Stimulated activated CD8-positive, alpha-beta memory T cell treated with anti-CD3 and anti-CD28 coated beads, Interleukin-7, amount 100 ng/mL, for 1 hour (primary cell): ENCODE results near the gene C11orf24.
A peak's percentile ranks its signal among the peaks of the same experiment; 100 is the strongest.
"Not testable (repeated sequence)": the region's sequence is repeated elsewhere in the genome, so short reads cannot be mapped to it uniquely, and the experiment has no call there.

ENCODE experiments used
- DNase-seq, 2 donors: peaks; one replicate each; pipeline ENCODE4 v3.0.0-alpha.2; 2020; ENCODE audit warnings: low read depth in 2 of 2

Gene C11orf24

DNA sequence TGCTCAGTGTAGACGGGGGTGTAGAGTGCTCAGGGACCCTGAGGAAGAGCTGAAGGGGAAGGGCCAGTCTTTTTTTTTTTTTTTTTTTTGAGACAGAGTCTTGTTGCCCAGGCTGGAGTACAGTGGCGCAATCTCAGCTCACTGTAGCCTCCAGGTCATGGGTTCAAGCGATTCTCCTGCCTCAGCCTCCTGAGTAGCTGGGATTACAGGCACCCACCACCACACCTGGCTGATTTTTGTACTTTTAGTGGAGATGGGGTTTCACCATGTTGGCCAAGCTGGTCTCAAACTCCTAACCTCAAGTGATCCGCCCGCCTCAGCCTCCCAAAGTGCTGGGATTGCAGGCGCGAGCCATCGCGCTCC lies 27.7 kb upstream of the C11orf24 start:
- DNase-seq = not testable (repeated sequence)

DNA sequence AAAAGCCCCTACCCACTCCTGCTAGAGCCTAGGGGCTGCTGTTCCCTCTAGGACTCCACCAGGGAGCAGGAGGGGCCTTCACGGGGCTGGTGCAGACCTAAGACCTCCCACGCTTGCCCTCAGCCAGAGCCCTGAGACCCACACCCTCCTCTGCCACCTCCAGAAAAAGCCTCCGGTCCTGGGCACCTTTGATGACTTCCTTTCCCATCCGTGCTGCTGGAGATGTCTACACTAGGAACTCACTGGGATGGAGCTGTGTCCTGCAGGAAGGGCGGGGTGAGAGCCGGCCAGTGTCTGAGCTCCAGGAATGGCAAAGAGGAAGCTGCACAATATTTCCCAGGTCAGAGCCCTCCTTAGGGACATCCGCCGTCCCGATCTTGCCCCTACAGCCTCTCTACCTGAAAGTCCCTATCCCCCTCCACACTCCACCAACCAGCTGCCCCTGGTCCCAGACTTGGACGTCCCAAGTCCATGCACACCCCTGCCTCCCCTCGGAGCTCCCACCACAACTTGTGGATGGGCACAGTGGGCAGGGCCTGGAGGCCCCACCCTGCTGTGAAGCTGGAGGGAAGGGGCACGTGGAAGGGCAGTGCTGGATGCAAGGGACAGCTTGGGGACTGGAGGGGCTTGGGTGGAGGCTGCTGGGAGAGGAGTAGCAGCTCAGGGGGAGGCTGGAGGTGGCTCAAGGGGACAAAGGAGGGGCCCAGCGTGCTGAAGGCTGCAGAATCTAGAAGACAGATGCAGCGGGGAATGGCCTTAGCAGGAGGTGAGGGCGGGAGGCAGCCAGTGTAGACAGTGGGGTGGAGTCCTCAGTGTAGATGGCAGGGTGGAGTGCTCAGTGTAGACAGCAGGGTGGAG lies 27.1 kb upstream of the C11orf24 start:
- DNase-seq = no peak

DNA sequence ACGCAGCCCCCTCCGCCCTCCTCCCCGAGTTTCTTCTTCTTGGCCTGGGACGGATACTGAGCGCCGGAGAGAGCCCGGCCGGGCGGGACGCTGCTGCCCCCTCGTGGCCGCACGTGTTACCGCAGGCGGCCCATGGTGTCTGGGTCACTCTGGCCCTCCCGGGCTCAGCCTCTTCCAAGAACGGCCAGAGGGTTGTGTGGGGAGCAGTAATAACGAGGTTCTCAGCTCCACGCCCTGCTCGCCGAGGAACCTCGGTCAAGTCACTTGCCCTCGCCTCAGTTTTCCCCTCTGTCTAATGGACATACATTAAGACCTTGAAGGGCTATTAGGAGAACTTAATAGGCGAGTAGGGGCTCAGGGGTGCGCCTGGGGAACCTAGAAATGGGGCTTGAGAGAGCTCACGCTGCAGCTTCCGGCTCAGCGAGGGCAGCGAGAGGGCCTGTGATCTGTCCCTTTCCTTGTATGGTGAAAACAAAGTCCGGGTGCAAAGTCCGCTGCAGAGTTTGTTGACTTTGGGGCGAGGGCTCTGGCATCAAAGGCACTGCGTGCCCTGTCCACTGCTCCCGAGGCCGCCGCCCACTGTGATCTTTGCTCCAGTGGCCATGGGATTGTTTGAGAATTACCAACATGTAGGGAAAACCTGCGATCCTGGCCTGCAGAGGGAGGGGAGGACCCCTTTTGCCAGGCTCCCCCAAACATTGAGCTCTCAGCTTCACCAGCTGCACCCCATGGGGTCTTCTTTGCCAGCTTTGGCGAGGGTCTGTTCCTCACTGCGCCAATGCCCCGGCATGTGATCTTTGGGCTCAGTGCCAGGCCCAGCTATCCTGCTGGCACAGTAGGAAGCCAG lies 26.3 kb upstream of the C11orf24 start:
- DNase-seq = peak; percentile 59 to 65

DNA sequence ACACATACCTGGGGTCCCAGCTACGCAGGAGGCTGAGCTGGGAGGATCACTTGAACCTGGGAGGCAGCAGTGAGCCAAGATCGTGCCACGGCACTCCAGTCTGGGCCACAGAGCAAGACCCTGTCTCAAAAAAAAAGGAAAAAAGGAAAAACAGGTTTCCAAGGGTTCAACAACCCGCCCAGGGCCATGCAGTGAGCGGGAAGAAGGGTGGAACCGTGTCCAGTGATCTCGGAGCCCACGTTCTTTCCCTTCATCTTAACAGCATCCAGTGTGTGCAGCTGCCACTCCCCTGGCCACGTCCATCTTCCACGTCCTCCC lies 25.7 kb upstream of the C11orf24 start:
- no peak for DNase-seq

DNA sequence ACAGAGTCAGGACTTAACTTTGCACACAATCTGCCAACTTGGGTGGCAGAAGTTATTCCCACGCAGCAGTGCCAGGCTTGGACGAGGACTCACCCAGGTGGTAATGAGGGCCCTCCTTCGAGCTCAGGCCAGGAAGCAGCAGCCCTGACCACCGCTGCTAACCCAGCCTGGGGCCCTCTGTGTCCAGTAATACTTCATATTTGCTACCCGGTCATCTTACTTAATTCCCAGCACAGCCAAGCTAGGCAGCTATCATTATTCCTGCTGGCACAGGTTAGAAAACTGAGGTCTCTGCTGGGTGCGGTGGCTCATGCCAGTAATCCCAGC lies 25.2 kb upstream of the C11orf24 start:
- no peak for DNase-seq

DNA sequence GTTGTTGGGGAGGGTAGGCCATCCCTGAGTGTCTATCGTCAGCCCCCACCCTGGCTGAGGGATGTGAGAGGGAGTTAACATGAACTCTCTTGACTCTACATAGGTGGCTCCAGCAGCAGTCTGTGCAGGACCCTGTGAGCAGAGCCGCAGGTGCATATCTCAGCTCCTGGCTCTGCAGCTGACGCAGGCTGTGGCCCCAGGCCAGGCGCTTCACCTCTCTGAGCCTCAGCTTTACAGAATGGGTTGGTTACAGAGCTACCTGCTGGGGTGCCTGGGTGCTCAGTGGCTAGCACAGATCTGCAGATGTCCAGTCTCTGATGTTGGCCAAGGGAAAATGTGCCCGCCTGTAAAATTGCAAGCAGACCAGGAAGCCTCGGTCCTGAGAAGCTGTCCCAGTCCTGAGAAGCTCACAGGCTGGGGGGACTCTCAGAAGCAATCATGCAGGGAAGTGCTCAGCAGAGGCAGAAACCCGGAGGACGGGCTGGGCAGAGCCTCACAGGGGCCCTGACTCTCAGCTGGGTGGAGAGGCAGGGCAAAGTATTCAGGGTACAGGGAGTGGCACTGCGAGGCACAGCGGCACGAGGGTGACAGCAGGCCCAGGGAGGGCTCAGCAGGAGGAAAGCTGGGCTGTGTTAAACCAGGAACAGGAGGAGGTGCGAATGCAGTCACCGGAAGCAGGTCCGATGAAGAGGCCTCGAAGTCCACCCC lies 24.7 kb upstream of the C11orf24 start:
- no peak for DNase-seq

DNA sequence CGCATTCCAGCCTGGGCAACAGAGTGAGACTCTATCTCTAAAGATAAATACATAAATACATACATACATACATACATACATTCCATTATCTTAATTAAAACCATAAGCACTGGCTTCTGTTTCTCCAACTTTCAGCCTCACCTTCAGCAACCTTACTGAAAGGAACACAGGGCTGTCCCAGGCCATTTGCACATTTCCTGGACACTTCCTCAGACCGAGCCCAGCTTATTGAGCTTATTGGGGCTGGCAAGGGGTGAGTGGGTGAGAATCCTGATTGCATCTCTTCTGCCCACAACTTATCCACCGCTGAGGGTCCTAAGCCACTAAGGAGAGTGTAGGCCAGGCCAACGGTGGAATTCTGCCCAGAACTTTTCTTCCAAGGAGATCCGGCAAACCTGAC lies 24.2 kb upstream of the C11orf24 start:
- DNase-seq = no peak

DNA sequence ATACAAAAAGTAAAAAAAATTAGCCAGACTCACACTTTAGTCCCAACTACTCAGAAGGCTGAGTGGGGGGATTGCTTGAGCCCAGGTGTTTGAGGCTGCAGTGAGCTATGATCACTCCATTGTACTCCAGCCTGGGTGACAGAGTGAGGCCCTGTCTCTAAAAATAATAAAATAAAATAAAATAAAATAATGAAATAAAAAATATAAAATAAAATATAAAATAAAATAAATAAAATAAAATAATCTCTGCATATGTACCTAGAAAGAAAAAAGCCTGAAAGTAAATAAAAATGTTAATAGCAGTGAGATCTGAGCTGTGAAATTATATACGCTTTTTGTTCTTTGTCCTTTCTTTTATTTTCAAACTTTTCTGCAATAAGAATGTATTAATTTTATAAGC lies 23.5 kb upstream of the C11orf24 start:
- DNase-seq = no peak

DNA sequence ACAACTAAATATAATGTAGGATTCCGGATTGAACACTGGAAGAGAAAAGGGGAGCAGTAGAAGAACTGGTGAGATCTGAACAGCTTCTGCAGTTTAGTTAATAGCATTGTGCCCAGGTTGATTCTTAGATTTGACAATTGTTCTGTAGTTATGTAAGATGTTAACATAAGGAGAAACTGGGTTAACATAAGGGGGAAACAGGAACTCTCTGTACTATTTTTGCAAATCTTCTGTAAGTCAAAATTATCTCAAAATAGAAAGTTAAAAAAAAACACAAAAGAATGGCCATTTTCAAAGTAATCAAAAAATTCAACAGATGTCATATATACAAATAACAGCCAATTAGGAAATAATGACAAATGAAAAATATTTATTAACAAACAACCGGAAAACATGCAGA lies 21.9 kb upstream of the C11orf24 start:
- DNase-seq = no peak

DNA sequence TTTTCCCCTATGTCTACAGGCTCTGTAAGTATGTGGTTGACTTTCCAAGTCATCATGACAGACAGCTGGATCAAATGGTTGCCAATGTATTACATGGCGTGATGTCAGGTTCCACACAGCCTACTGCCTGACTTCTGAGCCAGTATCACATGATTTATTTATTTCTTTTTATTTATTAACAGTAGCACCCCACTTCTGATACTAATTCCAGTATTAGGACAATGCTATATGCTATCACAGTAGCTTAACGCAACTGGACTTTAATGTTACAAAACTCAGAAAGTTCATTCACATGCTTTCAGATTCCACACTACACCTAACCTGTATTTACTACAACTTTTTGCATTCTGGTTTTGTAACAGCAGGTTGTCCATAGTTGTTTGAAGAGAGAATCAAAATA lies 17.7 kb upstream of the C11orf24 start:
- no peak for DNase-seq

DNA sequence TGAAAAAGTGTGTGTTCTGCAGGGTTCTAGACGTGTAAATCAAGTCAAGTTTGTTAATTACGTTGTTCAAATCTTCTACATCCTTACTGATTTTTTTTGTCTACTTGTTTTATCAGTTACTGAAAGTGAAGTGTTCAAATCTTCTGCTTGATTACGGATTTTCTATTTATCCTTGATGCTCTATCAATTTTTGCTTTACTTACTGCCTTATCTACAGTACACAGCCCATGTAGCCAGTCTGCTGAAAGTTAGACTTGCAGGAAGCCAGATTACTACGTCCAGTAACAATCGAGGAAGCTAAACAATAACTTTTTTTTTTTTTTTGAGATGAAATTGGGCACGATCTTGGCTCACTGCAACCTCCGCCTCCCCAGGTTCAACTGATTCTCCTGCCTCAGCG lies 15.6 kb upstream of the C11orf24 start:
- no peak for DNase-seq

DNA sequence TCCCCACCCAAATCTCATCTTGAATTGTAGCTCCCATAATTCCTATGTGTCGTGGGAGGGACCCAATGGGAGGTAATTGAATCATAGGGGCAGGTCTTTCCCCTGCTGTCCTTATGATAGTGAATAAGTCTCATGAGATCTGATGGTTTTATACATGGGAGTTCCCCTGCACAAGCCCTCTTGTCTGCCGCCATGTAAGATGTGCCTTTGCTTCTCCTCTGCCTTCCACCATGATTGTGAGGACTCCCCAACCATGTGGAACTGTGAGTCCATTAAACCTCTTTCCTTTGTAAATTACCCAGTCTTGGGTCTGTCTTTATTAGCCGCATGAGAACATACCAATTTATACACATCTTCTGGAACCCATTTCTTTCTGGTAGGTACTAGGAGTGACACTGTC lies 12.8 kb upstream of the C11orf24 start:
- not testable (repeated sequence) for DNase-seq

DNA sequence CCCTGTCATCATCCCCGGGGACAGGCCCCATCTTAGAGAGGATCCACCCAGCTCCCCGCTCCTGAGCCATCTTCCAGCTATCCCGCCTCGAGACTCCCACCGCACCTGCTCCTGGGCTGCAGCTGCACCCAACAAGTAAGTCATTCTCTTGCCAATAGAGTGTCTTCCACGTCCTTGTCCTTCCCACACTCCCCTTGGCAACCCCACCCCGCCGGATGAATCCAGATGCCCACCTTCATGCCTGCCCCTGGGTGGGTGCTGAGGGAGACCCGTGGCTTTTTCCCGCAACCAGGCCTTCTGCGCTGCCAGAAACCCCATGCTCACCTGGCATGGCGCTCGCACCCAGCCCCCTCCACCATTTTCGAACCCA lies 11.1 kb upstream of the C11orf24 start:
- no peak for DNase-seq

DNA sequence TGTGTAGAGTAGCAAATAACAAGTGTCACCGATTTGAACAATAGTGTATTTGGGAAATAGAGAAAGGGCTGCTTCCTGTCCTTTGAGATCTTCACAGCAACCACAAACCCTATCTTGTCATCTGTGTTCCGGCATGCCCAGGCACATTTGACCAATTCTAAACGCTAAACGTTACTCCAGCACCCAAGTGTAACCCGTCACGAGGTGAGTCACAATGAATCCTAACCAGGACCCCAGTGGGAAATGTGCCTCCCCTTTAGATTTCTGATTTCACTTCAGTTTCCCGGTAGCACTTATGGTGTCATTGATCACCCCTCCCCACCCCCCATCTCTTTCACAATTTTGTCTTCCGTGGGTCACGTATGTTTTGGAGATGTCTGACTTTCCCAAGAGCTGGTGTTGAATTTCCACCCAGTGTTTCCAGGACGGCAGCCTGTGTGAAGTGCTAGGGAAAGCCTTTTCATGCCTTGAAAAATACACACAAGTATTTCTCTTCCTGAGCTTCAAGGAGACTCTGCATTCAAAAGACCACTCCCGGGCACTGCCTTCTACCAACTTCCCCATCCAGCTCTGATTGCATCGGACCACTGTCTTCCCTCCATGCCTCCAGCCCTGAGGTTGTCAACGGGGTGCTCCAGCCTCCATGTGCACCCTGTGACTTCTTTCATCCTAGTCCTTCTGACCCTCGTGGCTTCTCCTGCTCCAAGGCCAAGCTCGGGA lies 10.5 kb upstream of the C11orf24 start:
- DNase-seq = no peak

DNA sequence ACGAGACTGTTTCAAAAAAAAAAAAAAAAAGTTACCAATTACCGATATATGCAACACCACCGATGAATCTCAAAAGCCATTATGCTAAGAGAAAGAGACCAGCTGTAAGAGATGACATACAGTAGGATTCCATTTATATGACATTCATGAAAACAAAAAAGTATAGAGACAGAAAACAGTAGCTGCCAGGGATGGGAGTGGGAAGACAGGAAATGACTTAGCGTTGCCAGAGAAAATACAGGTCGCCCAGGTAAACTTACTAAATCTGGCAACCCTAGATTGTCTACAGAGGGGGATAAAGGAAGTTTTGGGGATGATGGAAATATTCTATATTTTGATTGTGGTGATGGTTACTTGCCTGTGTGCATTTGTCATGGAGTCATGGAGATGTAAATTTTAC lies 7.9 kb upstream of the C11orf24 start:
- no peak for DNase-seq

DNA sequence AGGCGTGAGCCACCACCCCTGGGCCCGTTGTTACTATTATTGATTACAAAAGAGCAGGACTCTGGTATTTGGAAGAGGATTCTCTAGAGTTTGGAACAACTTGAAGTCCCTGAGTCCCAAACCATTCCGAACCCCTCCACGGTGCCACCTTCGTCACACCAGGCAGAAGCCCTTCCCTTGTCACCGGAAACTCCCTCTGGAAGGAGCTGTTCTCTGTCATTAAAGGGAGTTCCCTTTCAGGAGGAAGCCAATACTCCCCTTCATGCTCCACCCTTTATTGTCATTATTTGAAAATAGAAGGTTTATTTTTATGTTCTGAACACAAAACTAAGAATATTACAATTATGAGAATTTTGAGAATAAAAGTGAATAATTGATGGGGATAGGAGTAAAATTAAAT lies 5.1 kb upstream of the C11orf24 start:
- no peak for DNase-seq

DNA sequence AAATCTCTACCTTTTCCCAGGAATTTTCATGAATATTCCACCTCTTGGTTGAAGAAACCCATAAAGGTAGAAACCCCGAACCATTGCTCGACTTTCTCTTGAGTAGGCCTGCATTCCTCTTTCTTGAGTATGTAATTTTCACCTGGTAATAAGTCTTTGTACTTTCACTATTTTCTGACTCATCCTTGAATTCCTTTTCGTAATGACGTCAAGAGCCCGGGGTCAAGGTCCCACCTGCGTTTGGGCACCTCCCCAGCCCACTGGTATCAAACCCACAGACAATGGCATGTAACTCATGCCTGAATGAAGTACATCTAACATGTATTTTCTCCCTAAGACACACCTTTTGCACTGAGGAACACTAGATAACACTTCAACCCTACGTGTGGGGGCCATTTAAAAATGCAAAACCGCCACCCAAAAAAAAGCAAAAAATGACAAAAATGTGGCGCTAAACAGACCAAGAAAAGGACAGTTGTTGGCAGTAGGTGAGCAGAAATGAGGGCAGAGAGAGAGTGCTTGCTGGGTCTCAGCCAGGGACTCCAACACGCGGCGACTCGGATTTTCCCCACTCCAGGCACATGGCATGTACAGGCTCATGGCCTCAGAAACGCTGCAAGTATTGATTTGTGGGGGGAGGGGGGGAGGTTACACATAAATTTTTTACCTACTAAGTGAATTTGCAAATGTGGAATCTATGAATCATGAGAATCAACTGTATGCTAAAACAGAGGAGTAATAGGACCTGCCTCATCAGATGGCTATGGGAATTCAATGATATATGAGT lies 4.1 kb upstream of the C11orf24 start:
- no peak for DNase-seq

DNA sequence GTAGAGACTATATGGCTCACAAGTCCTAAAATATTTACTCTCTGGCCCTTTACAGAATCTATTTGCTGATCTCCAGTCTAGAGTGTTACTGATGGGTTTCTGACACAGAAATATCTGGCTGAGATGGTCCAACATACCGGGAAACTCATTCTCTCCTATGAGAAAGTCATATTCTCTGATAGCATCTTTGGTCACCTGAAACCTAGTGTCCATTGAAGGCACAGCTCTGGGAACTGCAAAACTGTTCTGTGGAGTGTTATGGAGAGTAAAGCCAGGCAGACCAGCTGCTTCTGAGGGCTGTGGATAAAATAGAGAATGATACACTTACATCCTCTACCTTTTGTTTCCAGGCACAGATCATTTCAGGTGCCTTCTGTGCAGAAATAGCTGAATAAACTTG lies 2.5 kb upstream of the C11orf24 start:
- no peak for DNase-seq

DNA sequence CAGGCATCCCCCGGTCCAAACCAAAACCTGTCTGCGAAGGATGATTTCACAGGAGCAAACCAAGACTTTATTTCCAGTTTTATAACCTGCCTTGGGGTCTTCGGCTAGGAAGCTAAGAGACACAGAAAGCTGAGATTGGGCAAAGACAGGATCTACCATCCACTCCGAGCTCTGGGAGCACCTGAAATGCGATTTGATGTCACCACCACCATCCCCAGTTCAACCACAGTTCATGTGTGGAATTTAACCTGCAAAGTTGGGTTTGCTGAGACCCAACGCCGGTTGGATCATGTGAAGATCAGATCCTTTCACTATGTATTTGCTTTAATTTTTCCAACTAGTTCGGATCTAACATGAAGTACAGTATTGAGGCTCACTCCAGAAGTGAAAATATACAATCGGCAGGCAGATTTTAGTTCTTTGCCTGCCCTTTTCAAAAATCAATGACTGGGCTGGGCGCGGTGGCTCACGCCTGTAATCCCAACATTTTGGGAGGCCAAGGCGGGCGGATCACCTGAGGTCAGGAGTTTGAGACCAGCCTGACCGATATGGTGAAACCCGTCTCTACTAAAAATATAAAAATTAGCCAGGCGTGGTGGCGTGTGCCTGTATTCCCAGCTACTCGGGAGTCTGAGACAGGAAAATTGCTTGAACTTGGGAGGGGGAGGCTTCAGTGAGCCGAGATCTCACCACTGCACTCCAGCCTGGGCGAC lies 1.4 kb upstream of the C11orf24 start:
- DNase-seq = no peak

DNA sequence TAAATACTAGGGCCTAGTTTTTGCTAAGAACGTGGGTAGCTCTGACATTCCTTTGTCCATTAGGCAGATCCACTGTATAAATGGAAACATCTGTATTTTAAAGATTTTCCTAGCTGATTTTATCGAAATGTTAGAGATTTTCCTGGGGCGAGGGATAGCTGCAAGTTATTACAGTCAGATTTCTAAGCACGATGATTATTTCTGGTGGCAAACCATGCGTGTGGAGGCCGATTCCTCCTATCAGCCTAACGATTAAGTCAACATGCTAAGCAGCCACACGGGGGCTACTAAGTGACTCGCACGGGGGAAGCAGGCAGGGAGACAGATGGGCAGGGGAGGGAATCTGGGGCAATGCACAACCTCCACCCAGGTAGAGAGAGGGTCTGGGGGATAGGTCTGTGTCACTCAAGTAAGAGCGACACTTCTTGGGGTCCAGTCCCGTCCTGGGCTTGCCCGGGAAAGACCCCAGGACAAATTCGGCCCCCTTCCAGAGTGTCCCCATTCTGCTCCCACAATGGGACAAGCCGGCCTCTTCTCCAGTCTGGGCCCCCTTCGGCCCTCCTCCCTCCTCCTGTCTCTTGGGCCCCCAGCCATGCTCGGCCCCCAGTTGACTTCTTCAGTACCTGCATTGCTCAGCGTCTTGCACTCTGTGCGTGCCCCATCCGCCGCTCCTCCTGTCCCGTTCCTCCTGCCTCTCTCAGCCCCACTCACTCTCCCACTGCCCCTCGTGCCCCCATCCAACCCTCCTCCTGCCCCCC lies 571 bp downstream of the C11orf24 start:
- peak in 1 of 2 donors; percentile 16 for DNase-seq
